Caco-2 (cell line): ENCODE measurements around the gene ZCCHC3. TPM values are rescaled to one million over a fixed set of nuclear protein-coding genes. Genes with fewer than 3 reads are reported as not detected.

ENCODE experiments used
- BruUV-seq: library from RNA; stranded (reverse); fragments of 400-500 nt; replicated peaks from 2 replicates; lab custom pipeline; 2021; lab: Mats Ljungman, UMichigan
- CTCF ChIA-PET: fragments of 300-600 bp; sonication (Branson Sonifier 250); formaldehyde crosslinking; loops from one replicate; lab custom pipeline; 2022; ENCODE audit warnings: antibody characterized with exemption; lab: Charles Lee
- POLR2A ChIA-PET: fragments of 300-600 bp; sonication (Branson Sonifier 250); formaldehyde crosslinking; loops from one replicate; lab custom pipeline; 2022; ENCODE audit warnings: antibody characterized with exemption; lab: Charles Lee
- DNase-seq, 2 experiments: peaks; one replicate each; pipeline versions ENCODE4 v3.0.0 to v3.0.0-alpha.2; 2020 to 2022
- H3K27me3 ChIP-seq: replicated peaks from 2 replicates; pipeline ENCODE4 v1.6.0; 2011; ENCODE audit warnings: low read length; ENCODE audit not compliant: control insufficient read depth, insufficient read depth
- H3K36me3 ChIP-seq: 2 replicates; pipeline ENCODE4 v1.5.1; 2011; ENCODE audit warnings: low read length; ENCODE audit not compliant: control insufficient read depth, insufficient read depth
- H3K4me1 ChIP-seq: fragments of 250-450 bp; sonication (Bioruptor Pico); 2 replicates; pipeline ENCODE4 v1.5.1; 2020; ENCODE audit warnings: mild to moderate bottlenecking
- H3K4me3 ChIP-seq: 2 replicates; pipeline ENCODE4 v1.5.1; 2011; ENCODE audit warnings: low read depth, mild to moderate bottlenecking, control low read depth, low read length
- H3K9me3 ChIP-seq: fragments of 250-450 bp; sonication (Bioruptor Pico); 2 replicates; pipeline ENCODE4 v1.5.1; 2020; ENCODE audit warnings: mild to moderate bottlenecking, moderate library complexity
- H3K27ac Mint-ChIP-seq: one replicate; pipeline ENCODE4 v1.8.0; 2022; ENCODE audit warnings: mixed read lengths; ENCODE audit not compliant: unreplicated experiment
- H3K27me3 Mint-ChIP-seq: one replicate; pipeline ENCODE4 v1.8.0; 2022; ENCODE audit warnings: mixed read lengths; ENCODE audit not compliant: insufficient read depth, unreplicated experiment
- H3K36me3 Mint-ChIP-seq: one replicate; pipeline ENCODE4 v1.8.0; 2022; ENCODE audit warnings: mild to moderate bottlenecking, mixed read lengths; ENCODE audit not compliant: insufficient read depth, unreplicated experiment
- H3K4me1 Mint-ChIP-seq: one replicate; pipeline ENCODE4 v1.8.0; 2022; ENCODE audit warnings: low read depth, mixed read lengths; ENCODE audit not compliant: unreplicated experiment
- H3K4me3 Mint-ChIP-seq: one replicate; pipeline ENCODE4 v1.8.0; 2022; ENCODE audit warnings: mild to moderate bottlenecking, moderate library complexity, mixed read lengths; ENCODE audit not compliant: unreplicated experiment
- H3K9me3 Mint-ChIP-seq: one replicate; pipeline ENCODE4 v1.8.0; 2022; ENCODE audit warnings: mixed read lengths; ENCODE audit not compliant: unreplicated experiment
- CTCF ChIP-seq, 2 experiments: fragments of 200-600 bp in 1 of 2; IDR thresholded peaks; 1 replicate in 1 of 2; 2 replicates in 1 of 2; pipeline versions ENCODE4 v1.5.1 to v1.8.0; 2011 to 2022; ENCODE audit warnings: antibody characterized with exemption in 1 of 2, control low read depth in 1 of 2, inconsistent platforms in 1 of 2, low read depth in 1 of 2, low read length in 1 of 2, mild to moderate bottlenecking in 1 of 2, moderate library complexity in 1 of 2; ENCODE audit not compliant: insufficient read depth in 1 of 2, severe bottlenecking in 1 of 2, unreplicated experiment in 1 of 2
- intact Hi-C: fragments of 100-400 bp; cut with micrococcal nuclease; formaldehyde crosslinking; loops from one replicate; pipeline ENCODE4 v1.10.0; 2022; ENCODE audit not compliant: unreplicated experiment
- total RNA-seq: library from RNA; stranded (reverse); gene quantifications from 2 replicates; pipeline ENCODE4 v1.2.3, GENCODE V29; 2022

ZCCHC3 gene
- total RNA-seq, 1 experiment from 2014 or later = 37.2 TPM

GRCh38 chr20:258269-258858 is 39.0 kb upstream of the ZCCHC3 start:
- H3K9me3 ChIP-seq = peaks cover 10% of the 10 kb centered on the region
- no TSS peak for BruUV-seq
- TF ChIP-seq CTCF (IDR thresholded peaks at IDR 0.05; ENCODE audit: insufficient read depth in 1 of 2, low read depth in 1 of 2, low read length in 1 of 2, severe bottlenecking in 1 of 2, unreplicated experiment in 1 of 2) = no peak
- Mint-ChIP-seq H3K4me3 (no peak overlapping the region), H3K27ac (no peak overlapping the region), H3K27me3 (no peaks in the 10 kb centered on the region), H3K9me3 (peaks cover 10% of the 10 kb centered on the region), H3K4me1 (no peaks in the 10 kb centered on the region), H3K36me3 (no peaks in the 10 kb centered on the region)
- DNase-seq = no peak
- peaks cover 1% of the 10 kb centered on the region for H3K4me1 ChIP-seq
- ChIA-PET CTCF (interaction anchor here (0.5 to 0.6 kb wide), 2 partner anchors 10 to 96 kb away, joined by 3 read pairs; no protein-coding TSS in a partner anchor), POLR2A (interaction anchor here (0.6 kb wide), 1 partner anchor 40 kb away, joined by 4 read pairs; no protein-coding TSS in a partner anchor)
- intact Hi-C loops = no loop called here
- no peak overlapping the region for H3K4me3 ChIP-seq
- H3K27me3 ChIP-seq = no peaks in the 10 kb centered on the region
- no peaks in the 10 kb centered on the region for H3K36me3 ChIP-seq

- H3K27me3 ChIP-seq = no peaks in the 10 kb centered on the region
- Mint-ChIP-seq H3K4me1 (no peaks in the 10 kb centered on the region), H3K27ac (no peak overlapping the region), H3K36me3 (no peaks in the 10 kb centered on the region), H3K9me3 (peaks cover 4% of the 10 kb centered on the region), H3K4me3 (no peak overlapping the region), H3K27me3 (no peaks in the 10 kb centered on the region)
- CTCF ChIA-PET = interaction anchor here (0.5 to 0.6 kb wide), 2 partner anchors 9 to 95 kb away, joined by 3 read pairs; no protein-coding TSS in a partner anchor
- BruUV-seq = no TSS peak
- POLR2A ChIA-PET = interaction anchor here (0.6 kb wide), 1 partner anchor 39 kb away, joined by 4 read pairs; no protein-coding TSS in a partner anchor
- peak in 1 of 2 experiments; percentile 22 for DNase-seq
- TF ChIP-seq CTCF (IDR thresholded peaks at IDR 0.05; ENCODE audit: insufficient read depth in 1 of 2, low read depth in 1 of 2, low read length in 1 of 2, severe bottlenecking in 1 of 2, unreplicated experiment in 1 of 2) = peak in 1 of 2 experiments; percentile 38
- intact Hi-C loops = no loop called here
- H3K4me3 ChIP-seq = no peak overlapping the region
- H3K36me3 ChIP-seq = no peaks in the 10 kb centered on the region
- H3K4me1 ChIP-seq = no peaks in the 10 kb centered on the region; the same call in 1 of the 2 replicates
- H3K9me3 ChIP-seq = peaks cover 10% of the 10 kb centered on the region; the same call in 1 of the 2 replicates
These were observed 38.4 kb upstream of the ZCCHC3 start for GRCh38 chr20:258963-259362.

GRCh38 chr20:259981-260380 is 37.4 kb upstream of the ZCCHC3 start:
- no peak for DNase-seq

More at GRCh38 chr20:259981-260380, 37.4 kb upstream of the ZCCHC3 start:
- no peaks in the 10 kb centered on the region for H3K36me3 Mint-ChIP-seq
- POLR2A ChIA-PET = no interaction called here
- Histone ChIP-seq H3K4me3 (no peak overlapping the region), H3K9me3 (no peaks in the 10 kb centered on the region; the same call in 1 of the 2 replicates), H3K27me3 (no peaks in the 10 kb centered on the region), H3K4me1 (no peaks in the 10 kb centered on the region), H3K36me3 (no peaks in the 10 kb centered on the region)
- no TSS peak for BruUV-seq
- H3K4me3 Mint-ChIP-seq = no peak overlapping the region
- no peak for TF ChIP-seq CTCF (IDR thresholded peaks at IDR 0.05; ENCODE audit: insufficient read depth in 1 of 2, low read depth in 1 of 2, low read length in 1 of 2, severe bottlenecking in 1 of 2, unreplicated experiment in 1 of 2)
- CTCF ChIA-PET = no interaction called here
- intact Hi-C loops = no loop called here
- H3K9me3 Mint-ChIP-seq = no peaks in the 10 kb centered on the region
- no peaks in the 10 kb centered on the region for H3K27me3 Mint-ChIP-seq
- H3K4me1 Mint-ChIP-seq = no peaks in the 10 kb centered on the region
- no peak overlapping the region for H3K27ac Mint-ChIP-seq
